Measurements from ENCODE around the gene SLC22A9.
"Not testable (repeated sequence)": the region's sequence is repeated elsewhere in the genome, so short reads cannot be mapped to it uniquely, and the experiment has no call there.

Gene SLC22A9

DNA sequence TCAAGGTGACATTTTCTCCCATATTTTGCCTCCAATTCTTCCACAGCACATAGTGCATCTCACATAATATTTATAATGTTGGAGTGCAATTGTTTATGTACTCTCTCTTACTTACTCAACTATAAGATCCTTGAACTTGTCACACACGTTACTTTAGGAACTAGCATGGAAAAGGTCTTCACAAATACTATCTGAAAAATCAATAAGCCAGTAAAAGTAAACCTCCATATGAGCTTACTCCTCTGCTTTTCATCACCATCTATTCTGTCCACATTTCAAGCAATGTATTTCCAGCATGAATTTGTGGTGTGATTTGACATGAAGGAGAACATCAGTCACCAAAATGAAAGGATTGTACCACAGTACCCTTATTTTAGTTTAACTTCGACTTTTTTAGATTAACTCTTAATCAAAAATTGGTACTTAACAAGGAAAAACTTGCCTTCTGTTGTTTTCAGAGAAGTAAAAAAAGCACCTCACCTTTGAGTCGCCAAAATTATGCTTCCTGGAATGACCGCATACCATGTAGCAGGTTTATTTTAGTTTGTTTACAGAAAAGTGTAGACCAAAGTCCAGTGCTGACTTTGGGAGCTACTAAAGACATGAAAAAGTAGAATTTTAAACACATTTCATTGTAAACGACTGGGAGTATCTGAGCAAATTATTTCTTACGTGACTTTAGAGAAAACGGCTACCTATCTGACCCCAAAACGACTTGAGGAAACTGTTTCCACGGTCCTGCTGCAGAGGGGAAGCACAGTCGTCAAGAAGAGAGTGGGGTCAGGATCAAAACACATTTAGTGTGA, at the start of gene SLC22A9:
Gene SLC22A9, plus strand, starts transcription at position 621 of the 806 bp plus-strand sequence. CDS start 272 bp downstream, outside the sequence.
- no peak within 1 kb of the TSS for H3K4me3 ChIP-seq (ENCODE audit: control insufficient read depth, low read depth, low read length)
- no peak for DNase-seq (ENCODE audit: low read depth)
- TF ChIP-seq, protein P1, sequence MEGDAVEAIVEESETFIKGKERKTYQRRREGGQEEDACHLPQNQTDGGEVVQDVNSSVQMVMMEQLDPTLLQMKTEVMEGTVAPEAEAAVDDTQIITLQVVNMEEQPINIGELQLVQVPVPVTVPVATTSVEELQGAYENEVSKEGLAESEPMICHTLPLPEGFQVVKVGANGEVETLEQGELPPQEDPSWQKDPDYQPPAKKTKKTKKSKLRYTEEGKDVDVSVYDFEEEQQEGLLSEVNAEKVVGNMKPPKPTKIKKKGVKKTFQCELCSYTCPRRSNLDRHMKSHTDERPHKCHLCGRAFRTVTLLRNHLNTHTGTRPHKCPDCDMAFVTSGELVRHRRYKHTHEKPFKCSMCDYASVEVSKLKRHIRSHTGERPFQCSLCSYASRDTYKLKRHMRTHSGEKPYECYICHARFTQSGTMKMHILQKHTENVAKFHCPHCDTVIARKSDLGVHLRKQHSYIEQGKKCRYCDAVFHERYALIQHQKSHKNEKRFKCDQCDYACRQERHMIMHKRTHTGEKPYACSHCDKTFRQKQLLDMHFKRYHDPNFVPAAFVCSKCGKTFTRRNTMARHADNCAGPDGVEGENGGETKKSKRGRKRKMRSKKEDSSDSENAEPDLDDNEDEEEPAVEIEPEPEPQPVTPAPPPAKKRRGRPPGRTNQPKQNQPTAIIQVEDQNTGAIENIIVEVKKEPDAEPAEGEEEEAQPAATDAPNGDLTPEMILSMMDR (IDR thresholded peaks at IDR 0.05; ENCODE audit: control insufficient read depth, insufficient read depth, low read depth, low read length, missing control alignments): no peak

DNA sequence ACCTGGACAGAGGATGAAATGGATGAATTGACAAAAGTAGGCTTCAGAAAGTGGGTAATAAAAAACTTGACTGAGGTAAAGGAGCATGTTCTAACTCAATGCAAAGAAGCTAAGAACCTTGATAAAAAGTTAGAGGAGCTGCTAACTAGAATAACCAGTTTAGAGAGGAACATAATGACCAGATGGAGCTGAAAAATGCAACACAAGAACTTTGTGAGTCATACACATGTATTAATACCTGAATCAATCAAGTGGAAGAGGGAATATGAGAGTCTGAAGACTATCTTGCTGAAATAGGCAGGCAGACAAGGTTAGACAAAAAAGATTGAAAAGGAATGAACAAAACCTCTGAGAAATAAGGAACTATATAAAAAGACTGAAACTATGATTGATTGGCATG, 47.9 kb upstream of the SLC22A9 start:
- TF ChIP-seq, protein P1 (IDR thresholded peaks at IDR 0.05; ENCODE audit: control insufficient read depth, insufficient read depth, low read depth, low read length, missing control alignments): no peak
- DNase-seq (ENCODE audit: low read depth): no peak
- no peak overlapping the region for H3K4me3 ChIP-seq (ENCODE audit: control insufficient read depth, low read depth, low read length)

DNA sequence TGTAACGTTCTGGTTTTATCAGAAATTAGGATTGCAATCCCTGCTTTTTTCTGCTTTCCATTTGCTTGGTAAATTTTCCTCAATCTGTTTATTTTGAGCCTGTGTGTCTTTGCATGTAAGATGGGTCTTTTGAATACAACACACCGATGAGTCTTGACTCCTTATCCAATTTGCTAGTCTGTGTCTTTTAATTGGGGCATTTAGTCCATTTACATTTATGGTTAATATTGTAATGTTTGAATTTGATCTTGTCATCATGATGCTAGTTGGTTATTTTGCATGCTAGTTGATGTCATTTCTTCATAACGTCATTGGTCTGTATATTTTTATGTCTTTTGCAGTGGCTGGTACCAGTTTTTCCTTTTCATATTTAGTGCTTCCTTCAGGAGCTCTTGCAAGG, 34.5 kb upstream of the SLC22A9 start:
- not testable (repeated sequence) for DNase-seq (ENCODE audit: low read depth); H3K4me3 ChIP-seq (ENCODE audit: control insufficient read depth, low read depth, low read length)

DNA sequence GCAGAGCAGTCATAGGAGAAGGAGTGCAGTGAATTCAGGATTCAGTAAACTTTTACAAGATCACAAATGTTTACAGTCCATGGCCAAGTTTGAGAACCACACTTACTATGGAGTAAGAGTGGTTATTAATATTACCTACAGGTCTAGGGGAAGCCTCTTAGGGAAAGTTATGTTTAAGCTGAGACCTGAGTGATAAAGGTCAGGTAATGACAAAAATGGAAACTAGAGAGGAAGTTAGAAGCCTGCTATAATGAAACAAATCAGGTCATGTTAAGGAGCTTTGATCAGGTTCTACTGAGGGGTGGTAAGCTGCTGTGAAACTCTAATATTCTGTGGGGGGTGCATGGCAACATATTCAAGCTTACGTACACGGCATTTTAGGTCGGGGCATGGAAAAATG, 32.5 kb upstream of the SLC22A9 start:
- H3K4me3 ChIP-seq (ENCODE audit: control insufficient read depth, low read depth, low read length): no peak overlapping the region
- no peak for DNase-seq (ENCODE audit: low read depth)
- TF ChIP-seq, protein P1 (IDR thresholded peaks at IDR 0.05; ENCODE audit: control insufficient read depth, insufficient read depth, low read depth, low read length, missing control alignments): no peak

- TF ChIP-seq, protein P1 (IDR thresholded peaks at IDR 0.05; ENCODE audit: control insufficient read depth, insufficient read depth, low read depth, low read length, missing control alignments): no peak
- DNase-seq (ENCODE audit: low read depth): no peak
- no peak overlapping the region for H3K4me3 ChIP-seq (ENCODE audit: control insufficient read depth, low read depth, low read length)
These were observed 26.5 kb upstream of the SLC22A9 start for GRCh38 chr11:63343130-63343529.

- TF ChIP-seq, protein P1 (IDR thresholded peaks at IDR 0.05; ENCODE audit: control insufficient read depth, insufficient read depth, low read depth, low read length, missing control alignments): no peak
- no peak for DNase-seq (ENCODE audit: low read depth)
These were observed 17.4 kb upstream of the SLC22A9 start for GRCh38 chr11:63352144-63352543.

GRCh38 chr11:63362196-63362793, 7.3 kb upstream of the SLC22A9 start:
- TF ChIP-seq, protein P1 (IDR thresholded peaks at IDR 0.05; ENCODE audit: control insufficient read depth, insufficient read depth, low read depth, low read length, missing control alignments): no peak
- no peak overlapping the region for H3K4me3 ChIP-seq (ENCODE audit: control insufficient read depth, low read depth, low read length)
- no peak for DNase-seq (ENCODE audit: low read depth)

More at GRCh38 chr11:63352144-63352543, 17.4 kb upstream of the SLC22A9 start:
- H3K4me3 ChIP-seq (ENCODE audit: control insufficient read depth, low read depth, low read length): no peak overlapping the region

All from AG09309 (cell line).